Nephron progenitor cell (in vitro differentiated cells): ENCODE measurements around the gene CAMK2A.

ENCODE experiments used
- DNase-seq: peaks from one replicate; pipeline ENCODE4 v3.0.0; 2021
- H3K27ac Mint-ChIP-seq: 2 replicates; pipeline ENCODE4 v1.8.0; 2021; ENCODE audit warnings: mild to moderate bottlenecking, moderate library complexity, mixed read lengths
- H3K27me3 Mint-ChIP-seq: 2 replicates; pipeline ENCODE4 v1.8.0; 2021; ENCODE audit warnings: mild to moderate bottlenecking, low read depth, mixed read lengths; ENCODE audit not compliant: poor library complexity
- H3K36me3 Mint-ChIP-seq: 2 replicates; pipeline ENCODE4 v1.8.0; 2021; ENCODE audit warnings: low read depth, mixed read lengths
- H3K4me1 Mint-ChIP-seq: 2 replicates; pipeline ENCODE4 v1.8.0; 2021; ENCODE audit warnings: mixed read lengths
- H3K4me3 Mint-ChIP-seq: 2 replicates; pipeline ENCODE4 v1.8.0; 2021; ENCODE audit warnings: mild to moderate bottlenecking, moderate library complexity, mixed read lengths
- H3K9me3 Mint-ChIP-seq: 2 replicates; pipeline ENCODE4 v1.8.0; 2021; ENCODE audit warnings: mild to moderate bottlenecking, moderate library complexity, mixed read lengths
- CTCF ChIP-seq: fragments of 200-600 bp; sonication (generic); IDR thresholded peaks from 2 replicates; pipeline ENCODE4 v1.5.0; 2021; ENCODE audit warnings: antibody characterized with exemption

CAMK2A gene

GRCh38 chr5:150175536-150175935 is 114.0 kb downstream of the CAMK2A start:
- DNase-seq: peak; percentile 43
- Mint-ChIP-seq H3K27ac (peak overlapping the region; percentile 77), H3K4me1 (peaks cover 77% of the 10 kb centered on the region), H3K36me3 (peaks cover 5% of the 10 kb centered on the region), H3K4me3 (no peak overlapping the region), H3K9me3 (no peaks in the 10 kb centered on the region), H3K27me3 (peaks cover 2% of the 10 kb centered on the region)
- TF ChIP-seq CTCF: peak; percentile 54

- no peak for DNase-seq
- TF ChIP-seq CTCF: no peak
- H3K9me3 Mint-ChIP-seq: no peaks in the 10 kb centered on the region
- peaks cover 2% of the 10 kb centered on the region for H3K27me3 Mint-ChIP-seq
- H3K36me3 Mint-ChIP-seq: peaks cover 5% of the 10 kb centered on the region
- H3K4me1 Mint-ChIP-seq: peaks cover 75% of the 10 kb centered on the region
- no peak overlapping the region for H3K27ac Mint-ChIP-seq
- no peak overlapping the region for H3K4me3 Mint-ChIP-seq
Measured at GRCh38 chr5:150175076-150175475, 114.5 kb downstream of the CAMK2A start.

DNA sequence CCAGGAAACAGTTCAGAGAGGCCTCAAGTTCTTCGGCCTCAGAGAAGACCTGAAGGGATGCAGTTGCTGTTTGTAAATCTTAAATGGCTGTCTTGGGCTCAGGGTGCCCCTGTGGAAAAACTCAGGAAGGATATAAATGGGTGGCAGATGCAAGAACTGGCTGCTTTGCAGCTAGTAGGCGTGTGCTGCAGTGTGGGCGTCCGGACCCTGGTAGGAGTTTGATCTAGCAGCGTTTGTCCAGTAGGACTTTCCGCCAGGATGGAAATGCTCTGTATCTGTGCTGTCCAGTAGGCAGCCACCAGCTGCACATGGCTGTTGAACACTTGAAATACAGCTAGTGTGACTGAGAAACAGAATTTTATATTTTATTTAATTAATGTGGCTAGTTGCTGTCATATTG is 115.3 kb downstream of the CAMK2A start:
- H3K27me3 Mint-ChIP-seq: peaks cover 5% of the 10 kb centered on the region
- H3K4me3 Mint-ChIP-seq: no peak overlapping the region
- no peaks in the 10 kb centered on the region for H3K9me3 Mint-ChIP-seq
- no peak for DNase-seq
- H3K4me1 Mint-ChIP-seq: peaks cover 69% of the 10 kb centered on the region
- peak overlapping the region; percentile 58 for H3K27ac Mint-ChIP-seq
- peaks cover 5% of the 10 kb centered on the region for H3K36me3 Mint-ChIP-seq
- no peak for TF ChIP-seq CTCF

- H3K9me3 Mint-ChIP-seq: no peaks in the 10 kb centered on the region
- H3K4me3 Mint-ChIP-seq: no peak overlapping the region
Measured at GRCh38 chr5:150173161-150173560, 116.4 kb downstream of the CAMK2A start.

GRCh38 chr5:150172556-150172955 is 117.0 kb downstream of the CAMK2A start:
- Mint-ChIP-seq H3K9me3 (no peaks in the 10 kb centered on the region), H3K4me1 (peaks cover 74% of the 10 kb centered on the region), H3K36me3 (no peaks in the 10 kb centered on the region), H3K4me3 (no peak overlapping the region), H3K27me3 (peaks cover 5% of the 10 kb centered on the region), H3K27ac (no peak overlapping the region)
- no peak for TF ChIP-seq CTCF
- DNase-seq: no peak

More at GRCh38 chr5:150173161-150173560, 116.4 kb downstream of the CAMK2A start:
- H3K27ac Mint-ChIP-seq: no peak overlapping the region
- peaks cover 5% of the 10 kb centered on the region for H3K27me3 Mint-ChIP-seq
- peaks cover 72% of the 10 kb centered on the region for H3K4me1 Mint-ChIP-seq
- no peaks in the 10 kb centered on the region for H3K36me3 Mint-ChIP-seq
- no peak for DNase-seq
- no peak for TF ChIP-seq CTCF

DNA sequence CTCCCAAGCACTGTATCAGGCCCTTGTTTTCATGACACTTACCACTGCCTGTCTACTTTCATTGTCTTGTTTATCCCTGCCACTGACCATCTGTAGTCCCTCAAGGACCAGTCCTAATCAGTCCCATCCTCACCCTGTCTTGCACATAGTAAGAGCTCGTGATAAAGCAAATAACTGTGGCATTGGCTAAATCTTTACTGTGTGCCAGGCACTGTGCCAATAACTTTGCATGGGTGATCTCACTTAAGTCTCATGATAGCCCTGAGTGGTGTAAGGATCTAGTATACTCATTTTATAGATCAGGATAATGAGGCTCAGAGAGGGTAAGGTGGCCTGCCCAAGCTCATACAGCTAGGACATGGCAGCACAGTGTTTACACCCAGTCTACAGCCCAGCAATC is 117.4 kb downstream of the CAMK2A start:
- TF ChIP-seq CTCF: no peak
- Mint-ChIP-seq H3K4me3 (no peak overlapping the region), H3K27me3 (peaks cover 5% of the 10 kb centered on the region), H3K36me3 (no peaks in the 10 kb centered on the region), H3K27ac (no peak overlapping the region), H3K9me3 (no peaks in the 10 kb centered on the region), H3K4me1 (peaks cover 74% of the 10 kb centered on the region)
- no peak for DNase-seq
